Measurements from ENCODE around the gene FRAT2.
"Not testable (repeated sequence)": the region's sequence is repeated elsewhere in the genome, so short reads cannot be mapped to it uniquely, and the experiment has no call there.

The FRAT2 gene

DNA sequence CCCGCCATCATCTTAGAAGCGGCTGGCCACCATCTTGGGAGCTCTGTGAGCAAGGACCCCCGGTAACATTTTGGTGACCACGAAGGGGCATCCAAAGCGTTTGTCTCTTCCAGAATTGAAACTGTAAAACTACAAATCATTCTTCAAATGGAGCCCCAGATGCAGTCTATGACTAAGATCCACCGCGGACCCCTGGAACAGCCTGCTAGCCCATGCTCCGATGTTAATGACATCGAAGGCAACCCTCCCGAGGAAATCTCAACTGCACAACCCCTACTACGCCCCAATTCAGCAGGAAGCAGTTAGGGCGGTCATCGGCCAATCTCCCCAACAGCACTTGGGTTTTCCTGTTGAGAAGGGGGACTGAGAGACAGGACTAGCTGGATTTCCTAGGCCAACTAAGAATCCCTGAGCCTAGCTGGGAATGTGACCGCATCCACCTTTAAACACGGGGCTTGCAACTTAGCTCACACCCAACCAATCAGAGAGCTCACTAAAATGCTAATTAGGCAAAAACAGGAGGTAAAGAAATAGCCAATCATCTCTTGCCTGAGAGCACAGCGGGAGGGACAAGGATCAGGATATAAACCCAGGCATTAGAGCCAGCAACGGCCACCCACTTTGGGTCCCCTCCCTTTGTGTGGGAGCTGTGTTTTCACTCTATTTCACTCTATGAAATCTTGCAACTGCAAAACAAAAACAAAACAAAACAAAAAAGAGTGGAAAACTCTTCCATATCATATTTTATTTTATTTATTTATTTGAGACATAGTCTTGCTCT is 43.8 kb downstream of the FRAT2 start:
- DNase-seq = not testable (repeated sequence)

DNA sequence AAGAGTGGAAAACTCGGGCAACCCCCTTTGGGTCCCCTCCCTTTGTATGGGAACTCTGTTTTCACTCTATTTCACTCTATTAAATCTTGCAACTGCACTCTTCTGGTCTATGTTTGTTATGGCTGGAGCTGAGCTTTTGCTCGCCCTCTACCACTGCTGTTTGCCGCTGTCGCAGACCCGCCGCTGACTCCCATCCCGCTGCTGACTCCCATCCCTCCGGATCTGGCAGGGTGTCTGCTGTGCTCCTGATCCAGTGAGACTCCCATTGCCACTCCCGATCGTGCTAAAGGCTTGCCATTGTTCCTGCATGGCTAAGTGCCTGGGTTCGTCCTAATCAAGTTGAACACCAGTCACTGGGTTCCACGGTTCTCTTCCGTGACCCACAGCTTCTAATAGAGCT is 44.5 kb downstream of the FRAT2 start:
- DNase-seq = not testable (repeated sequence)
